HG03045 (cell line): ENCODE results near the gene SLC52A1.
A peak's percentile ranks its signal among the peaks of the same experiment; 100 is the strongest.
"Not testable (repeated sequence)": the region's sequence is repeated elsewhere in the genome, so short reads cannot be mapped to it uniquely, and the experiment has no call there.

ENCODE experiments used
- ATAC-seq: cut with Tn5 transposase; IDR thresholded peaks from one replicate; pipeline ENCODE4 v1.9.1; 2021; ENCODE audit warnings: mild to moderate bottlenecking, moderate library complexity; ENCODE audit not compliant: unreplicated experiment

SLC52A1 gene

GRCh38 chr17:5031365-5032082 is 3.7 kb downstream of the SLC52A1 start:
- peak; percentile 55 for ATAC-seq

GRCh38 chr17:5030168-5030567 is 5.1 kb downstream of the SLC52A1 start:
- not testable (repeated sequence) for ATAC-seq

GRCh38 chr17:5027916-5028315 is 7.3 kb downstream of the SLC52A1 start:
- ATAC-seq = no peak

GRCh38 chr17:5027299-5027698 is 7.9 kb downstream of the SLC52A1 start:
- no peak for ATAC-seq

- no peak for ATAC-seq
Measured at GRCh38 chr17:5024604-5025003, 10.6 kb downstream of the SLC52A1 start.

GRCh38 chr17:5023588-5024147 is 11.6 kb downstream of the SLC52A1 start:
- ATAC-seq = no peak

GRCh38 chr17:5022171-5022711 is 13.0 kb downstream of the SLC52A1 start:
- ATAC-seq = no peak

- ATAC-seq = no peak
Measured at GRCh38 chr17:5020502-5021023, 14.7 kb downstream of the SLC52A1 start.

GRCh38 chr17:5019475-5019956 is 15.7 kb downstream of the SLC52A1 start:
- ATAC-seq = no peak

GRCh38 chr17:5014357-5014756 is 20.9 kb downstream of the SLC52A1 start:
- ATAC-seq = no peak

GRCh38 chr17:5011928-5012327 is 23.3 kb downstream of the SLC52A1 start:
- ATAC-seq = no peak

- ATAC-seq = no peak
Measured at GRCh38 chr17:5003214-5003867, 31.9 kb downstream of the SLC52A1 start.

- no peak for ATAC-seq
Measured at GRCh38 chr17:5002121-5002788, 33.0 kb downstream of the SLC52A1 start.

- no peak for ATAC-seq
Measured at GRCh38 chr17:5000237-5000639, 35.0 kb downstream of the SLC52A1 start.

- ATAC-seq = no peak
Measured at GRCh38 chr17:4999430-5000093, 35.7 kb downstream of the SLC52A1 start.

GRCh38 chr17:4998732-4999429 is 36.3 kb downstream of the SLC52A1 start:
- ATAC-seq = no peak

GRCh38 chr17:4998027-4998731 is 37.0 kb downstream of the SLC52A1 start:
- peak; percentile 10 for ATAC-seq

GRCh38 chr17:4997302-4998026 is 37.8 kb downstream of the SLC52A1 start, which contains the start of the genes INCA1 and KIF1C:
TSS of gene INCA1 (minus strand) at chr17:4997522. CDS start at chr17:4994437, 3,085 bp downstream.
TSS of gene KIF1C (plus strand) at chr17:4997950. CDS start at chr17:5000247, 2,297 bp downstream.
- ATAC-seq = peak; percentile 83
